A549 (cell line): ENCODE data around the gene ZC3H13. TPM values are rescaled to one million over a fixed set of nuclear protein-coding genes. Genes with fewer than 3 reads are reported as not detected.

Experiments
- ATAC-seq, 2 experiments: fragments of 200-7000 bp in 1 of 2; fragments of >200 bp in 1 of 2; cut with Nextera tagmentation in 1 of 2; cut with Tn5 transposase in 1 of 2; 3 replicates each; pipeline versions ENCODE4 v1.8.0 to v1.9.1; 2018 to 2020; ENCODE audit warnings: mild to moderate bottlenecking in 1 of 2, moderate library complexity in 1 of 2
- CTCF ChIA-PET: fragments of 300-600 bp; sonication (Branson Sonifier 250); formaldehyde crosslinking; extraction: SDS; loops from one replicate; lab custom pipeline; 2021; ENCODE audit warnings: antibody characterized with exemption, inconsistent platforms; lab: Yijun Ruan, JAX
- POLR2A ChIA-PET: fragments of 350-600 bp; formaldehyde crosslinking; extraction: SDS; loops from one replicate; lab custom pipeline; 2021; ENCODE audit warnings: antibody characterized with exemption, inconsistent platforms; lab: Yijun Ruan, JAX
- DNase-seq, 2 experiments: peaks; one replicate each; pipeline versions ENCODE4 v3.0.0 to v3.0.0-alpha.2; 2011 to 2016; ENCODE audit warnings: low read depth in 1 of 2, low spot score in 1 of 2
- FAIRE-seq: peaks from 2 replicates; lab custom pipeline; 2011; peaks lifted over from hg19 to GRCh38; lab: Jason Lieb, UNC
- H3K27ac ChIP-seq, 2 experiments: fragments of >200 bp; sonication (Bioruptor Twin); formaldehyde crosslinking; 3 replicates each; pipeline ENCODE4 v1.5.1; 2016 to 2017
- H3K4me1 ChIP-seq: fragments of >200 bp; sonication (Bioruptor Twin); formaldehyde crosslinking; 3 replicates; pipeline ENCODE4 v1.6.1; 2016
- H3K4me2 ChIP-seq: fragments of >200 bp; sonication (Bioruptor Twin); formaldehyde crosslinking; 3 replicates; pipeline ENCODE4 v1.6.1; 2016
- H3K4me3 ChIP-seq: fragments of >200 bp; sonication (Bioruptor Twin); formaldehyde crosslinking; 3 replicates; pipeline ENCODE4 v1.5.1; 2016
- H3K9me3 ChIP-seq: fragments of >200 bp; sonication (Bioruptor Twin); formaldehyde crosslinking; 3 replicates; pipeline ENCODE4 v1.6.1; 2016
- CBX2 ChIP-seq: fragments of 200-600 bp; sonication (generic); IDR thresholded peaks from 2 replicates; pipeline ENCODE4 v1.6.1; 2016; ENCODE audit warnings: low read depth, mild to moderate bottlenecking, borderline replicate concordance
- CEBPB ChIP-seq, 2 experiments: fragments of >200 bp in 1 of 2; sonication (Bioruptor Twin) in 1 of 2; formaldehyde crosslinking in 1 of 2; IDR thresholded peaks; 2 replicates each; pipeline ENCODE4 v1.6.1; 2012 to 2016
- EHMT2 ChIP-seq: fragments of 200-600 bp; sonication (generic); IDR thresholded peaks from 2 replicates; pipeline ENCODE4 v1.6.1; 2016; ENCODE audit warnings: antibody characterized with exemption, low read depth, mild to moderate bottlenecking, moderate library complexity
- FOSB ChIP-seq: fragments of 250-450 bp; sonication (Bioruptor Pico); IDR thresholded peaks from 2 replicates; pipeline ENCODE4 v1.5.0; 2020; ENCODE audit warnings: mild to moderate bottlenecking, moderate library complexity
- HOXA7 ChIP-seq: fragments of 250-450 bp; sonication (Bioruptor Pico); IDR thresholded peaks from 2 replicates; pipeline ENCODE4 v1.5.0; 2020; ENCODE audit warnings: mild to moderate bottlenecking, moderate library complexity
- HOXB5 ChIP-seq: fragments of 250-450 bp; sonication (Bioruptor Pico); IDR thresholded peaks from 2 replicates; pipeline ENCODE4 v1.5.0; 2020; ENCODE audit warnings: mild to moderate bottlenecking, moderate library complexity
- JUN ChIP-seq, 2 experiments: fragments of >200 bp; sonication (Bioruptor Twin); formaldehyde crosslinking; IDR thresholded peaks; 2 replicates in 1 of 2; 3 replicates in 1 of 2; pipeline ENCODE4 v1.6.1; 2016 to 2017
- KDM5A ChIP-seq: fragments of 200-600 bp; sonication (generic); IDR thresholded peaks from 2 replicates; pipeline ENCODE4 v1.6.1; 2016; ENCODE audit warnings: antibody characterized with exemption, mild to moderate bottlenecking
- MAFK ChIP-seq: fragments of 450-650 bp; IDR thresholded peaks from 2 replicates; pipeline ENCODE4 v1.6.1; 2014; ENCODE audit not compliant: partially characterized antibody
- PBX3 ChIP-seq: IDR thresholded peaks from 2 replicates; pipeline ENCODE4 v1.6.1; 2012
- RARB ChIP-seq: fragments of 250-450 bp; sonication (Bioruptor Pico); IDR thresholded peaks from 2 replicates; pipeline ENCODE4 v1.8.0; 2021; ENCODE audit warnings: mild to moderate bottlenecking, moderate library complexity
- RCOR1 ChIP-seq: fragments of 150-350 bp; IDR thresholded peaks from 2 replicates; pipeline ENCODE4 v1.6.1; 2014; ENCODE audit warnings: antibody characterized with exemption, low read length, low read depth
- REST ChIP-seq: fragments of 200-600 bp; sonication (generic); IDR thresholded peaks from 2 replicates; pipeline ENCODE4 v1.6.1; 2016; ENCODE audit warnings: antibody characterized with exemption, mild to moderate bottlenecking, moderate library complexity
- RNF2 ChIP-seq: fragments of 200-600 bp; sonication (generic); IDR thresholded peaks from 2 replicates; pipeline ENCODE4 v1.6.1; 2016; ENCODE audit warnings: low read depth, mild to moderate bottlenecking, antibody characterized with exemption, moderate library complexity, borderline replicate concordance
- SREBF2 ChIP-seq: fragments of 450-650 bp; IDR thresholded peaks from 2 replicates; pipeline ENCODE4 v1.6.1; 2014; ENCODE audit warnings: mild to moderate bottlenecking, moderate library complexity
- TP53 ChIP-seq: fragments of 250-450 bp; sonication (Bioruptor Pico); IDR thresholded peaks from 2 replicates; pipeline ENCODE4 v1.5.0; 2021; ENCODE audit warnings: mild to moderate bottlenecking, moderate library complexity
- ZNF302 ChIP-seq: fragments of 250-450 bp; sonication (Bioruptor Pico); IDR thresholded peaks from 2 replicates; pipeline ENCODE4 v1.9.0; 2021; ENCODE audit warnings: inconsistent platforms, mild to moderate bottlenecking, moderate library complexity
- WGBS: methylation state at CpG from one replicate; pipeline ENCODE4 v1.1.6; 2017; ENCODE audit errors: missing lambda C conversion rate; 5-methylcytosine and 5-hydroxymethylcytosine counted together
- polyA plus RNA-seq, 4 experiments: library from polyadenylated mRNA; depleted of rRNA in 3 of 4; stranded (reverse); fragments of >200 nt; fragmentation: RNase III in 1 of 4; extraction: RNeasy Plus Mini Kit Qiagen cat#74134 plus additional on column Dnase treatment in 1 of 4; gene quantifications; 2 replicates in 3 of 4; 3 replicates in 1 of 4; pipeline ENCODE4 v1.2.3, GENCODE V29; 2011 to 2017
- TF ChIP-seq, protein P1 (sequence below): fragments of 150-350 bp; IDR thresholded peaks from 2 replicates; pipeline ENCODE4 v1.6.1; 2014; ENCODE audit warnings: low read depth, mild to moderate bottlenecking, low read length

The ZC3H13 gene
- polyA plus RNA-seq, 2 of the 4 experiments (the other 2 are of a cell fraction) = 9.5 to 17.5 TPM

- TF ChIP-seq CBX2 (no peak), HOXA7 (CRISPR knock-in tag) (no peak), RCOR1 (no peak), EHMT2 (no peak), KDM5A (no peak), CEBPB (IDR thresholded peaks at IDR 0.05) (no peak), RNF2 (no peak), FOSB (CRISPR knock-in tag) (no peak), JUN (IDR thresholded peaks at IDR 0.05) (no peak), ZNF302 (no peak), RARB (CRISPR knock-in tag) (no peak), MAFK (no peak), HOXB5 (CRISPR knock-in tag) (no peak), PBX3 (no peak), TP53 (no peak), REST (no peak)
- TF ChIP-seq, protein P1, sequence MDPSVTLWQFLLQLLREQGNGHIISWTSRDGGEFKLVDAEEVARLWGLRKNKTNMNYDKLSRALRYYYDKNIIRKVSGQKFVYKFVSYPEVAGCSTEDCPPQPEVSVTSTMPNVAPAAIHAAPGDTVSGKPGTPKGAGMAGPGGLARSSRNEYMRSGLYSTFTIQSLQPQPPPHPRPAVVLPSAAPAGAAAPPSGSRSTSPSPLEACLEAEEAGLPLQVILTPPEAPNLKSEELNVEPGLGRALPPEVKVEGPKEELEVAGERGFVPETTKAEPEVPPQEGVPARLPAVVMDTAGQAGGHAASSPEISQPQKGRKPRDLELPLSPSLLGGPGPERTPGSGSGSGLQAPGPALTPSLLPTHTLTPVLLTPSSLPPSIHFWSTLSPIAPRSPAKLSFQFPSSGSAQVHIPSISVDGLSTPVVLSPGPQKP = no peak
- H3K4me2 ChIP-seq = no peak overlapping the region
- ChIA-PET POLR2A (no interaction called here), CTCF (interaction anchor here (0.6 to 0.9 kb wide), 2 partner anchors 9 to 69 kb away, joined by 3 read pairs; no protein-coding TSS in a partner anchor)
- H3K4me1 ChIP-seq = peaks cover 14% of the 10 kb centered on the region; the same call in 2 of the 3 replicates
- ATAC-seq = no peak
- H3K4me3 ChIP-seq = no peak overlapping the region
- no peak for FAIRE-seq
- DNase-seq = no peak
- 66% methylated on average over 5 of the region's 5 CpGs for WGBS
- H3K27ac ChIP-seq = no peak overlapping the region
- no peaks in the 10 kb centered on the region for H3K9me3 ChIP-seq
Observed at GRCh38 chr13:46057256-46058015, 4.9 kb upstream of the ZC3H13 start.

GRCh38 chr13:46053162-46054012 is 841 bp upstream of the ZC3H13 start:
- no peak for FAIRE-seq
- DNase-seq = no peak
- WGBS = 37% methylated on average over 18 of the region's 18 CpGs
- no peak for TF ChIP-seq SREBF2
- H3K27ac ChIP-seq = peak overlapping the region; percentile 63 to 92; a peak in 5 of 6 replicates
- H3K9me3 ChIP-seq = no peaks in the 10 kb centered on the region
- H3K4me3 ChIP-seq = peak overlapping the region; percentile 94
- peak overlapping the region; percentile 78 for H3K4me2 ChIP-seq
- CTCF ChIA-PET = no interaction called here
- ATAC-seq = no peak
- POLR2A ChIA-PET = interaction anchor here (1.1 to 1.8 kb wide), 2 partner anchors 9 to 33 kb away, joined by 5 read pairs; no protein-coding TSS in a partner anchor
- peaks cover 18% of the 10 kb centered on the region; the same call in 1 of the 3 replicates for H3K4me1 ChIP-seq
